Prostate gland (tissue), 2 donors: Measurements from ENCODE around the gene RASA4.
"Not testable (repeated sequence)": the region's sequence is repeated elsewhere in the genome, so short reads cannot be mapped to it uniquely, and the experiment has no call there.

ENCODE experiments used
- POLR2A ChIP-seq: fragments of 450-650 bp; IDR thresholded peaks from one replicate; pipeline ENCODE4 v1.6.1; 2016; ENCODE audit warnings: antibody characterized with exemption, mild to moderate bottlenecking
- TF ChIP-seq, protein P1 (sequence below), 4 experiments: fragments of 200-600 bp in 2 of 4; fragments of 450-650 bp in 2 of 4; sonication (generic) in 2 of 4; IDR thresholded peaks; 1 replicate in 3 of 4; 2 replicates in 1 of 4; pipeline ENCODE4 v1.5.1; 2016 to 2019; ENCODE audit warnings: antibody characterized with exemption in 4 of 4, mild to moderate bottlenecking in 2 of 4, moderate library complexity in 2 of 4

DNA sequence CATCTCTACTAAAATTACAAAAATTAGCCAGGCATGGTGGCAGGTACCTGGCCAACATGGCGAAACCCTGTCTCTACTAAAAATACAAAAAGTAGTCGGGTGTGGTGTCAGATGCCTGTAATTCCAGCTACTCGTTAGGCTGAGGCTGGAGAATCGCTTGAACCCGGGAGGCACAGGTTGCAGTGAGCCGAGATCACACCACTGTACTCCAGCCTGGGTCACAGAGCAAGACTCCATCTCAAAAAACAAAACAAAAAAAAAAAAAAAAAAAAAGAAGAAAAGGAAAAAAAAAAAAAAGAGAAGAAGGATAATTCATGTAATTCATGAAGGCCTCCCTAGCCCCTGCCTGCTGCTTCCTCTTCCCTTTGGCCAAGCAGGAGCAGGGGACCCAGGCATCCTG, 76.0 kb downstream of the RASA4 start:
- TF ChIP-seq, protein P1, sequence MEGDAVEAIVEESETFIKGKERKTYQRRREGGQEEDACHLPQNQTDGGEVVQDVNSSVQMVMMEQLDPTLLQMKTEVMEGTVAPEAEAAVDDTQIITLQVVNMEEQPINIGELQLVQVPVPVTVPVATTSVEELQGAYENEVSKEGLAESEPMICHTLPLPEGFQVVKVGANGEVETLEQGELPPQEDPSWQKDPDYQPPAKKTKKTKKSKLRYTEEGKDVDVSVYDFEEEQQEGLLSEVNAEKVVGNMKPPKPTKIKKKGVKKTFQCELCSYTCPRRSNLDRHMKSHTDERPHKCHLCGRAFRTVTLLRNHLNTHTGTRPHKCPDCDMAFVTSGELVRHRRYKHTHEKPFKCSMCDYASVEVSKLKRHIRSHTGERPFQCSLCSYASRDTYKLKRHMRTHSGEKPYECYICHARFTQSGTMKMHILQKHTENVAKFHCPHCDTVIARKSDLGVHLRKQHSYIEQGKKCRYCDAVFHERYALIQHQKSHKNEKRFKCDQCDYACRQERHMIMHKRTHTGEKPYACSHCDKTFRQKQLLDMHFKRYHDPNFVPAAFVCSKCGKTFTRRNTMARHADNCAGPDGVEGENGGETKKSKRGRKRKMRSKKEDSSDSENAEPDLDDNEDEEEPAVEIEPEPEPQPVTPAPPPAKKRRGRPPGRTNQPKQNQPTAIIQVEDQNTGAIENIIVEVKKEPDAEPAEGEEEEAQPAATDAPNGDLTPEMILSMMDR (IDR thresholded peaks at IDR 0.05): not testable (repeated sequence)
- not testable (repeated sequence) for TF ChIP-seq POLR2A
